Nephron progenitor cell (in vitro differentiated cells): ENCODE results near the gene CYBA.

Experiments
- DNase-seq: peaks from one replicate; pipeline ENCODE4 v3.0.0; 2021
- H3K27ac Mint-ChIP-seq: 2 replicates; pipeline ENCODE4 v1.8.0; 2021; ENCODE audit warnings: mild to moderate bottlenecking, moderate library complexity, mixed read lengths
- H3K27me3 Mint-ChIP-seq: 2 replicates; pipeline ENCODE4 v1.8.0; 2021; ENCODE audit warnings: mild to moderate bottlenecking, low read depth, mixed read lengths; ENCODE audit not compliant: poor library complexity
- H3K36me3 Mint-ChIP-seq: 2 replicates; pipeline ENCODE4 v1.8.0; 2021; ENCODE audit warnings: low read depth, mixed read lengths
- H3K4me1 Mint-ChIP-seq: 2 replicates; pipeline ENCODE4 v1.8.0; 2021; ENCODE audit warnings: mixed read lengths
- H3K4me3 Mint-ChIP-seq: 2 replicates; pipeline ENCODE4 v1.8.0; 2021; ENCODE audit warnings: mild to moderate bottlenecking, moderate library complexity, mixed read lengths
- H3K9me3 Mint-ChIP-seq: 2 replicates; pipeline ENCODE4 v1.8.0; 2021; ENCODE audit warnings: mild to moderate bottlenecking, moderate library complexity, mixed read lengths
- CTCF ChIP-seq: fragments of 200-600 bp; sonication (generic); IDR thresholded peaks from 2 replicates; pipeline ENCODE4 v1.5.0; 2021; ENCODE audit warnings: antibody characterized with exemption

The CYBA gene

GRCh38 chr16:88678224-88678979, 27.5 kb upstream of the CYBA start:
- no peak overlapping the region for H3K4me3 Mint-ChIP-seq
- peaks cover 16% of the 10 kb centered on the region for H3K27me3 Mint-ChIP-seq
- H3K9me3 Mint-ChIP-seq, result no peaks in the 10 kb centered on the region
- TF ChIP-seq CTCF, result no peak
- H3K4me1 Mint-ChIP-seq, result peaks cover 5% of the 10 kb centered on the region
- no peak for DNase-seq
- H3K36me3 Mint-ChIP-seq, result no peaks in the 10 kb centered on the region
- no peak overlapping the region for H3K27ac Mint-ChIP-seq

DNA sequence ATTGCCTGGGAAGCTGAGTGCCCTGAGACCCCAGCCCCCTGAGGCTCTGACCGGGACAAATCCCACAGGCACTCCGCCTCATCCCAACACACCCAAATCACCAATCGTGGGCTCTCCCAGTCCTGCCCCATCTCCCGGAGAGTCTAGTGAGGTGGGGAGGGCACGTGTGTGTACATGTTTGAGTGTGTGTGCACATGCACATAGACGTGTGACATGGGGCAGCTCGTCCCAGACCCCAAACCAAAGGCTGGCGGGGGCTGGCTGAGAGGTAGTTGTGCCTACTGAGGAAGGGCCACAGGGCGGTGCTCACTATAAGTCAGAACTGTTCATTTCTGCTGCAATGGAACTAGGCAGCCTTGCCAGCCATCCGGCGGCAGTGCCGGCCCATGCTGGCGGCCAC, 26.9 kb upstream of the CYBA start:
- no peak for DNase-seq
- no peak for TF ChIP-seq CTCF
- no peak overlapping the region for H3K27ac Mint-ChIP-seq
- H3K4me3 Mint-ChIP-seq, result no peak overlapping the region
- peaks cover 12% of the 10 kb centered on the region for H3K27me3 Mint-ChIP-seq
- H3K36me3 Mint-ChIP-seq, result no peaks in the 10 kb centered on the region
- H3K9me3 Mint-ChIP-seq, result no peaks in the 10 kb centered on the region
- H3K4me1 Mint-ChIP-seq, result peaks cover 5% of the 10 kb centered on the region

GRCh38 chr16:88676502-88677242, 25.8 kb upstream of the CYBA start:
- TF ChIP-seq CTCF, result no peak
- Mint-ChIP-seq H3K27ac (no peak overlapping the region), H3K4me1 (no peaks in the 10 kb centered on the region), H3K4me3 (no peak overlapping the region), H3K27me3 (peaks cover 1% of the 10 kb centered on the region), H3K9me3 (no peaks in the 10 kb centered on the region), H3K36me3 (no peaks in the 10 kb centered on the region)
- DNase-seq, result no peak

GRCh38 chr16:88673716-88674379, 23.0 kb upstream of the CYBA start:
- H3K27me3 Mint-ChIP-seq, result no peaks in the 10 kb centered on the region
- no peak for TF ChIP-seq CTCF
- no peaks in the 10 kb centered on the region for H3K9me3 Mint-ChIP-seq
- no peaks in the 10 kb centered on the region for H3K4me1 Mint-ChIP-seq
- no peak for DNase-seq
- no peak overlapping the region for H3K4me3 Mint-ChIP-seq
- no peak overlapping the region for H3K27ac Mint-ChIP-seq
- H3K36me3 Mint-ChIP-seq, result peaks cover 2% of the 10 kb centered on the region

GRCh38 chr16:88672776-88673175, 21.9 kb upstream of the CYBA start:
- no peaks in the 10 kb centered on the region for H3K9me3 Mint-ChIP-seq
- no peaks in the 10 kb centered on the region for H3K27me3 Mint-ChIP-seq
- TF ChIP-seq CTCF, result peak; percentile 33
- peaks cover 6% of the 10 kb centered on the region for H3K36me3 Mint-ChIP-seq
- no peak overlapping the region for H3K4me3 Mint-ChIP-seq
- no peak overlapping the region for H3K27ac Mint-ChIP-seq
- DNase-seq, result peak; percentile 43
- H3K4me1 Mint-ChIP-seq, result no peaks in the 10 kb centered on the region
